HG02840 (cell line): ENCODE measurements around the gene MARCHF3.
A peak's percentile ranks its signal among the peaks of the same experiment; 100 is the strongest.
"Not testable (repeated sequence)": the region's sequence is repeated elsewhere in the genome, so short reads cannot be mapped to it uniquely, and the experiment has no call there.

Experiments used
- ATAC-seq: cut with Tn5 transposase; IDR thresholded peaks from one replicate; pipeline ENCODE4 v1.9.1; 2021; ENCODE audit warnings: mild to moderate bottlenecking, moderate library complexity, moderate number of reproducible peaks; ENCODE audit not compliant: unreplicated experiment, low FRiP score

The MARCHF3 gene

DNA sequence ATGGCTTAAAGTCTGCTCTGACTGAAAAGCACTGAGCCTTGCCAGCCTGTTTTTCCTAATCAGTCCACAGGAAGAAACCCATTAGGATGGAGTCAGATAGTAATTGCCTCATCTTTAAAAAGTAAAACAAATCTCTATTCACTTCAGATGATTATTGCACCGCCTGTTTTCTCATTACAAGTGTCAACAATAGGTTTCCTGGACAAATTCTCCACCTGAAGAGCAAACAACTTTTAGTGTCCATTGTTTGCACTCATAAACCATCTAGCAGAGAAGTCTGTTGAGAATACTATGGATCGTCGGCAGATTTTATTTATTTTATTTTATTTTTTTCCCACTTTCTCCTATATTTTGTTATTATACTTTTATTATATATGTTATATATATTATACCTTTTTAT, 22.7 kb upstream of the MARCHF3 start:
- no peak for ATAC-seq

- no peak for ATAC-seq
Observed at GRCh38 chr5:127051591-127051990, 21.2 kb upstream of the MARCHF3 start.

DNA sequence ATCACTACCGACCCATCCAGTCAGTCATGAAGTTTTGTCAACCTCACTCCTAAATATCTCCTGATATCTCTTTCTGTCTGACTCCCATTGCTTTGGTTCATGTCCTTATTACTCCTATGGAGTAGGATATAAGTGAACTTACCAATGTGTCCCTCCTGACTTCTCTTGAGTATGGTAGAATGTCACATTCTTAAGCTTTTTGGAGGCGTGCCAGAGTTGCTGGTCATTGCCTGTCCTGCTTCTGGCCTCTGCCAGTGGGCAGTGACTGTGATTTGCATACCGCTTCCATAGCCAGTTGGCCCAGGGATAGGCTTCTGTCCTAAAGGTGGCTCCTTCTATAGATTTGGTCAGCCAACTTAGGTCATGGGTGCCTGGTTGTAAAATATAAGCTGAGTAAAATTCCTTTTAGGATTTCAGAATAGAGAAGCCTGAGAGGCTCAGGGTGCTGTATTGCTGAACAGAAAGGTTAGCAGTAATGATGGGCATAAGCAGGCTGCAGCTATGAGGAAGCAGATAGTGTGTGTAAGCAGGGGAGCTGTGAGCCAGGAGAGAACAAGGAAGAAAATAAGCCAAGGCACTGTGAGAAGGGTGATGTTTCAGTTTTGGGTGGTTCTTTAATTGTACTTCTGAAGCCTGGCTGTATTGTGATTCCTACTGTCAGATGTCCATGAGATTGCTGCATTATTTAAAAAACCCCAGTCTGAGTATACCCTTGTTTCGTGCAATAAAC, 16.1 kb upstream of the MARCHF3 start:
- ATAC-seq, result no peak

- ATAC-seq, result no peak
Observed at GRCh38 chr5:127042593-127042992, 12.2 kb upstream of the MARCHF3 start.

DNA sequence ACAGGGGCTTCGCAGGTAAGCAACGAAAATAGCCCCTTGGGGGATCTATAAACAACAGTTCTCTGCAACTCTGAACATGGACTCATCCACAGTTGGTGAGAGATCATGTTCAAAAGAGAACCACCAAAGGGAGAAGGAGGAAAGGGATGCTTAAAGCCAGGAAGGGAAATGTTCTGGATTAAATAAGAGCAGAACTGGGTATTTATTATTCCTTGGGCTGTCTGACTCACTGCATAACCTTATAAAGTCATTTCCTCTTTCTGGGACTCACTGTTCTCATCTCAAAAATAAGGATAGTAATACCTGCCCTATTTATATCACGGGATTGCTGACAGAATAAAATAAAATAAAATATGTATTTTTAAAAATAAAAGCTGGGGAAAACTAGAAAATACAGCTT, 11.2 kb upstream of the MARCHF3 start:
- ATAC-seq, result no peak

- ATAC-seq, result no peak
Observed at GRCh38 chr5:127040796-127041520, 10.6 kb upstream of the MARCHF3 start.

GRCh38 chr5:127038550-127038949, 8.2 kb upstream of the MARCHF3 start:
- ATAC-seq, result no peak

GRCh38 chr5:127031863-127032232, 1.5 kb upstream of the MARCHF3 start:
- no peak for ATAC-seq

DNA sequence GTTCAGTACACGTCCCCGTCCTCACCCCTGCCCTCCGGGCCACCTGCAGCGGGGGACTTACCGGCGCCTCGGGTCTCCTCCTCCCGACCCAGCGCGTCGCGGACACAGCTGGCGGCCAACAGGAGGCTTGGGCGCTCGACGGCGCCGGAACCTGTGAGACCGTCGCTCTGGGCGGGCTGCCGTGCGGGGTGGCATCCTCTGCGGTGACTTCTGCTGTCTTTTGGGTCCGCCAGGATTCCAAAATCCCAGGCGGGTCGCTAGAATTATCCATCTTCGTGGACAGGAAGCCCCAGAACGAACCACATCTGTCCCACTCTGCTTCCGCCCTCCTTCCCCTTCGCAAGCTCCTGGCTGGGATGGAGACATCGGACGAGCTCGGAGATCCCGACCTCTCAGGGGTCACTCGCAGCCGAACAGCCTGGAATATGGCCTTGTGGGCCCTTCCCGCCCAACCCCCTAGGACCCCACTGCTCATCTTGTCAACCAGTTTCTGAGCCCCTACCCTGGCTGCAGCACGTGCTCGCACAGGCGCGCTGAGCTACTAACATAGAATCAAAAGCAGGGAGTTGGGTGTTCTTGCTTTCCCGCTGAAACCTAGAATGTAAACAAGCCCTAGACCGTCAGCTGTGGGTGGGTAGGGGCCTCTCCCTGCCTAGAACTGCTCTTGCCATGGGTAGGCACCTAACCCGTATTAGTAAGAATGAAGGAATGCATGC, 947 bp upstream of the MARCHF3 start:
- peak; percentile 23 for ATAC-seq

DNA sequence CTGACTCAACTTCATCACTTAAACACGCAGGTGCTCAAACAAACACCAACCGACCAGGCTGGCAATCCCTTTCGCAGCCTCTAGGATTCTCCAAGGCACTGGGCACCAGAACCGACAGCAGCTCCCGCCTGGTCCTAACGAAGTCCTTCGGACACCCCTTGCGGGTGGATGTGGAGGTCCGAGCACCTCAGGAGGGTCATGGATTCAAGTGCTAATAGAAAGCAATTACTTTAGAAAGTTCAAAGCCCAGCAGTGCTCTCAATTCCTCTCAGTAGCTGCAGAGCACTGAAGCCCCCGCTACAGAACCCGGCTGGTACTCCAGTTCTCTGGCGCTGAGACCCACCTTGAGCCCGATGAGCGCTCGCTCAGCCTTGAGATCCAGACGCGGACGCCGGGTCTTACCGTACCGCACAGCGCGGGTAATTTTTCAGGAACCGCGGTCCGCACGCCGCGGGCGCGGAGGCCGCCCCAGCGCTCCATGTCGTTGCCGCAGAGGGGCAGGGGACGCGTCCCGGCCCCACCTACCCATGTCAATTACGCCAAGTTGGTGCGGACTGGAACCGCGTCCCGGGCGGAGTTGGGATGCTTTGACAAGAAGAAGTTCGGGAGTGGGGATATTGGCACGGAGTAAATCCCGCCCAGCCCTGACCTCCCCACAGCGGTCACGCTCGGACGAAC, 638 bp downstream of the MARCHF3 start:
- ATAC-seq, result peak; percentile 13

GRCh38 chr5:127028822-127029457, 1.4 kb downstream of the MARCHF3 start:
- ATAC-seq, result no peak

DNA sequence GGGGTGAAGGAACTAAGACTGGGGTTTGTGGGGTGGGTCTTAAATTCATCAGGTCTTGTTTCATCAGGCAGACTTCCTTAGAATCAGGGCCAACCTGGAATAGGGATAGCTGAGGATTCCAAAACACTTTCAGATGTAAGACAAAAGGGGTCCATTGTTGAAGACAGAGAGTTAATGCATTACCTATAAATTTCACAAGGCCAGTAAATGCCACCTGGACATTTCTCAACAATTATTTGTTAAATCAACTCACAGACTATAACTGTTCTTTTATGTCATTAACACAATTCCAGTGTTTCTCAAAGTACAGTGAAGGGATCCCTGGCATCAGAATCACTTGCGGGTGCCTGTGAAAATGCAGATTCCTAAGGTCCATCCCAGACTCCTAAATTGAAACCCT, 2.8 kb downstream of the MARCHF3 start:
- no peak for ATAC-seq

GRCh38 chr5:127026166-127026565, 4.2 kb downstream of the MARCHF3 start:
- no peak for ATAC-seq

DNA sequence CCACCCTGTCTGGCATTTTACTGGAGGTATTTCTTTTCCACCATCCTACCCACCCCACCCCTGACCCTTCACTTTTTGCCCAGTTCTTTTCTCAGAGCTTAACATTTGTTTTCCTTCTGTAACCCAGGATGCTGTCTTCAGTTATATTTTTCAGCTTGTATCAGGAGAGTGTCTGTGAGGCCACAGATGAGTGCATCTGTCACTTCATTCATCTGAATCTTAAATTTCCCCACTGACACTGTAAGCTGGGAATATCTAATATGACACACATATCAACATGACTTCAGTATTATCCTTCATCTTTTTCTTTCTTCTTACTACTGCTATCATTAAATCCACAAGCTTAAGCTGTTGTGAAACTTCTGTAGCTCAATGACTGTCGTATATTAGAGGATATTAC, 4.9 kb downstream of the MARCHF3 start:
- no peak for ATAC-seq

DNA sequence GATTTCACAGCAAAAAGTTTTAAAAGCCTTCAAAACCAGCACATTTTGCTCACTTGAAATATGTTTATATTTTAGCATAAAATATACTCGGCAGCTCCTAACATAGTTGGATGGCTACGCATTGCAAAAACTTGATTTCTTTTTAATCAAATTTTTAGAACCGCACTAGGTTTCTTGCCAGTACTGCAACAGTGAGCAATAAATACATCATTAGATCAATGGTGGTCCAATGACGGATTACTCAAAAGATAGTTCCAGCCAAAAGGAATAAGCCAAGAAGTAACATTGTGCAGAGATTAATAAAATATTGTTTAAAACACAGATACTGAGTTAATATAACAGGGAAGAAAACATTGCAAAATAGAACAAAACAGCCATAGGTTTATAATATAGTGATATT, 5.5 kb downstream of the MARCHF3 start:
- ATAC-seq, result no peak

- not testable (repeated sequence) for ATAC-seq
Observed at GRCh38 chr5:127023552-127024191, 6.7 kb downstream of the MARCHF3 start.

DNA sequence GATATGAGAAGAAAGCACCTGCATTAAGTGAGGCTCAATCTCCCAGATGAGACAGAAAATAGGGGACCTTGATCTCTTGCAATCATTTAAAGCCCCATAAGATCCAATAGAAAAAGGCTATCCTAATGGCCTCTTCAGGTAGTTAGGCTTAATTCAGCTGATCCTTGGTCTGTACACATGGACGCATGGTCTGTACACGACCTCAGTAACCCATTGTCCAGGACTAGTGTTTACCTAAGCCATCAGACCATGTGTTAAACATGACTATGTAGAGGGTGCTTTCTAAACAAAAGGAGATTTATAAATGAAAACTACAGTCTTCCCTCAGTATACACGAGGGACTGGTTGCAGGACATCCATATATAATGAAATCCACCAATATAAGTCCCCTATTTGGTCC, 7.5 kb downstream of the MARCHF3 start:
- ATAC-seq, result no peak

DNA sequence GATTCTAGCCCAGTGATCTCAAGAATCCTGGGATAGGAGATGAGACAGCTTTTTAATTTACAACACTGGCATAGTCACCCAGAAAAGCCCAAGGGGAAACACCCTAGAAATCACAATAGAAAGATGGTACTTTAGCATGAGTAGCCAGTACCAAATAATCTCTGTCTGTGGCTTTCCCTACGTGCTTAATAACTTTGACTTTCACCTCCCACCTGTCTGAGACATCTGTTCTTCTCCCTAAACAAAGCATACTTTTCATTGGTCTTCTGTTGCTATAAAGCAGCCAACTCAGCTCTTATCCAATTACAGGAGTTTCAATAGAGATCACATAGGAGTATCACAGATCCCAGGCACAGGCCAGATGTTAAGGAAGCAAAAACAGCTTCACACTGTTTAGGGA, 10.4 kb downstream of the MARCHF3 start:
- no peak for ATAC-seq

DNA sequence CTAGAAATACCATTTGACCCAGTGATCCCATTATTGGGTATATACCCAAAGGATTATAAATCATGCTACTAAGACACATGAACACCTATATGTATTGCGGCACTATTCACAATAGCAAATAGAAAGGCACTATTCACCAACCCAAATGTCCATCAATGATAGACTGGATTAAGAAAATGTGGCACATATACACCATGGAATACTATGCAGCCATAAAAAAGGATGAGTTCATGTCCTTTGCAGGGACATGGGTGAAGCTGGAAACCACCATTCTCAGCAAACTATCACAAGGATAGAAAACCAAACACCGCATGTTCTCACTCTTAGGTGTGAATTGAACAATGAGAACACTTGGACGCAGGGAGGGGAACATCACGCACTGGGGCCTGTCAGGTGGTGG, 13.6 kb downstream of the MARCHF3 start:
- ATAC-seq, result not testable (repeated sequence)

- no peak for ATAC-seq
Observed at GRCh38 chr5:127015716-127016115, 14.6 kb downstream of the MARCHF3 start.
